Upper lobe of left lung (tissue), 6 donors: ENCODE measurements around the gene PHKB. TPM values are rescaled to one million over a fixed set of nuclear protein-coding genes. Genes with fewer than 3 reads are reported as not detected.

Source experiments
- ATAC-seq, 2 donors: fragments of 200-7000 bp; cut with Tn5 transposase; one replicate each; pipeline ENCODE4 v1.9.1; 2022; ENCODE audit warnings: mild to moderate bottlenecking in 2 of 2, moderate library complexity in 2 of 2; ENCODE audit not compliant: low FRiP score in 2 of 2
- DNase-seq, 2 donors: peaks; one replicate each; pipeline ENCODE4 v3.0.0-alpha.2; 2019 to 2020
- H3K27ac ChIP-seq, 4 donors: fragments of 200-600 bp; sonication (generic); one replicate each; pipeline ENCODE4 v1.5.1; 2016 to 2019
- H3K27me3 ChIP-seq, 4 donors: fragments of 200-600 bp; sonication (generic); one replicate each; pipeline ENCODE4 v1.5.1; 2017 to 2019
- H3K36me3 ChIP-seq, 4 donors: fragments of 200-600 bp; sonication (generic); one replicate each; pipeline ENCODE4 v1.5.1; 2016 to 2019
- H3K4me1 ChIP-seq, 4 donors: fragments of 200-600 bp; sonication (generic); one replicate each; pipeline ENCODE4 v1.5.1; 2018 to 2019
- H3K4me3 ChIP-seq, 4 donors: fragments of 200-600 bp; sonication (generic); one replicate each; pipeline ENCODE4 v1.5.1; 2017 to 2019; ENCODE audit warnings: mild to moderate bottlenecking in 2 of 4, moderate library complexity in 1 of 4
- H3K9me3 ChIP-seq, 4 donors: fragments of 200-600 bp; sonication (generic); one replicate each; pipeline ENCODE4 v1.5.1; 2018 to 2019
- CTCF ChIP-seq, 6 experiments: fragments of 450-650 bp in 4 of 6; fragments of 200-600 bp in 2 of 6; sonication (generic) in 2 of 6; IDR thresholded peaks; one replicate each; pipeline ENCODE4 v1.5.1; 2016 to 2019; ENCODE audit warnings: antibody characterized with exemption in 6 of 6
- EP300 ChIP-seq, 4 donors: sonication (generic); formaldehyde crosslinking; IDR thresholded peaks; one replicate each; pipeline ENCODE4 v1.5.1; 2017; ENCODE audit warnings: antibody characterized with exemption in 4 of 4, control low read depth in 2 of 4
- POLR2A ChIP-seq, 4 donors: fragments of 450-650 bp; IDR thresholded peaks; one replicate each; pipeline ENCODE4 v1.5.1; 2016 to 2017; ENCODE audit warnings: antibody characterized with exemption in 4 of 4, mild to moderate bottlenecking in 2 of 4
- POLR2AphosphoS5 ChIP-seq, 2 donors: sonication (generic); formaldehyde crosslinking; IDR thresholded peaks; one replicate each; pipeline ENCODE4 v1.5.1; 2017; ENCODE audit warnings: antibody characterized with exemption in 2 of 2
- WGBS, 2 donors: methylation state at CpG; one replicate each; pipeline ENCODE4 v1.1.5; 2017 to 2018; 5-methylcytosine and 5-hydroxymethylcytosine counted together
- total RNA-seq, 6 donors: library from RNA; depleted of rRNA in 4 of 6; stranded (reverse); fragments of >200 nt in 4 of 6; gene quantifications; one replicate each; pipeline versions ENCODE4 v1.1.0 to v1.2.1, GENCODE V29; 2016 to 2021
- donor health status: DM: no; HTN: no; CAD: no; lungs with moderate emphysema.
- donor health status: DM: no; HTN: yes; CAD: no; lungs with severe emphysema.

The PHKB gene
- total RNA-seq, 6 donors from 2014 or later, result 63.0 to 135 (median 78.5) TPM

DNA sequence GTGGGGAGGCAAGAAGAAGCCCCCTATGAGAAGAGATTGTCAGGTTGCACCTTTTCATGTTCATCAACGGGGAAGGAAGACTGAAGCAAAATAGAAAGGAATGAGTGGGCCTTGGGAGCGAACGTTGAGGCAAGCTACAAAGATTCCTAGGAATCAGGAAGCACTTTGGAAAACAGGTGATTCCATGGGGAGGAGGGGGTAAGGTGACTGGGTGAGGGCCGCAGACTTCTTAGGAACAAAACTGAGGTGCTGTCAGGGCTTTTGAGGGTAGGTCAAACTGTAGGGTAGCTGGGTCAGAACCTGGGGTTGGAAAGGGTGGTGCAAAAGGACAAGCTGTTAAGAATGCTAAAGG is 796 bp upstream of the PHKB start:
- peak overlapping the region; percentile 72 to 91 (median 79) for H3K4me3 ChIP-seq
- ATAC-seq (no peak), DNase-seq (no peak)
- TF ChIP-seq CTCF (IDR thresholded peaks at IDR 0.05) (no peak), POLR2AphosphoS5 (IDR thresholded peaks at IDR 0.05) (no peak), POLR2A (IDR thresholded peaks at IDR 0.05) (no peak), EP300 (IDR thresholded peaks at IDR 0.05) (no peak)
- peak overlapping the region; percentile 89 to 100 (median 98) for H3K27ac ChIP-seq
- peaks cover 34 to 52% (median 37%) of the 10 kb centered on the region in 4 donors for H3K4me1 ChIP-seq
- 7 to 9% methylated on average over 4 of the region's 4 CpGs for WGBS, 2 donors
- H3K27me3 ChIP-seq, result no peaks in the 10 kb centered on the region
- peaks cover 0 to 20% (median 0%) of the 10 kb centered on the region in 4 donors for H3K36me3 ChIP-seq
- no peaks in the 10 kb centered on the region for H3K9me3 ChIP-seq

DNA sequence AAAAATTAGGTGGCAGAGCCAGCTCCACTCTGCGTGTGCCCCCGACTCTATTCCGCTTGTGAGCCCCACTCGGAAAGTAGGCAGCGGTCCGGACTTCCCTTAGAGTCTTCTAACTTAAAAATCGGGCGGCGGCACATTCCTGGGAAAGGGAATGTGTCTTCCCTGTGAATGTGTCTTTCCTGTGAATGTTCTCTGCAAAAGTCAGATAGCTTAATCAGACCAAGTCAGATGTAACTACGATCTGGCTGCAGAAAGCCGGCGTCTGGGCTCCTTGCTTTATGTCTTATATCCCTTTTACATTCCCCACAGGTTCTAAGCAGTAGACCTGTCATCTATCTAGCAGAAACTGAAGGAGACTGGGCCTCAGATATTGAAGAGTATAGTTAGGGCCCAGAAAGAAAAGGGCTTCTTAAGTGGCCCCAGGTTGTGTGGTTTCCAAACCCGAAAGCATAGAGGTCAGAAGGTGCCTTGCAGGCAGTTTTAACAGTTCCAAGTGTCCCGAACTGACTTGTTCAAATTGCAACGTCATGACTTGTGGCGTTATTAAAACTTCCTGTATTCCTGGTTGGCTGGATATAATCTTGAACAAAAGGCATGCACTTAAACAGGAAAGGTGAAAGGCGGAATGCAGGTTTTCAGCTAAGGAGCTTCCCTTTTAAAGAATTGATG is 601 bp downstream of the PHKB start:
- peak overlapping the region; percentile 89 to 100 (median 98) for H3K27ac ChIP-seq
- WGBS, 2 donors, result 1% methylated on average over 8 to 17 of the region's 17 CpGs
- TF ChIP-seq POLR2A (IDR thresholded peaks at IDR 0.05), result peak in 1 of 4 donors; percentile 24
- no peak for TF ChIP-seq POLR2AphosphoS5 (IDR thresholded peaks at IDR 0.05)
- TF ChIP-seq CTCF (IDR thresholded peaks at IDR 0.05), result peak in 1 of 6 experiments; percentile 10
- DNase-seq (peak in 1 of 2 donors; percentile 64), ATAC-seq (peak; percentile 69 to 87)
- peaks cover 0 to 11% (median 0%) of the 10 kb centered on the region in 4 donors for H3K36me3 ChIP-seq
- peaks cover 34 to 52% (median 39%) of the 10 kb centered on the region in 4 donors for H3K4me1 ChIP-seq
- H3K9me3 ChIP-seq, result no peaks in the 10 kb centered on the region
- H3K27me3 ChIP-seq, result no peaks in the 10 kb centered on the region
- H3K4me3 ChIP-seq, result peak overlapping the region; percentile 72 to 91 (median 79)

- no peak for ATAC-seq
- peak overlapping the region in 2 of 4 donors; percentile 24 to 64 for H3K27ac ChIP-seq
These were observed 2.9 kb downstream of the PHKB start for GRCh38 chr16:47463771-47464624.

GRCh38 chr16:47465919-47466630 is 4.9 kb downstream of the PHKB start:
- Histone ChIP-seq H3K4me1 (peaks cover 29 to 60% (median 39%) of the 10 kb centered on the region in 4 donors), H3K27ac (no peak overlapping the region)

More at GRCh38 chr16:47463771-47464624, 2.9 kb downstream of the PHKB start:
- Histone ChIP-seq H3K9me3 (no peaks in the 10 kb centered on the region), H3K27me3 (no peaks in the 10 kb centered on the region), H3K4me1 (peaks cover 44 to 58% (median 47%) of the 10 kb centered on the region in 4 donors), H3K36me3 (peaks cover 0 to 6% (median 0%) of the 10 kb centered on the region in 4 donors), H3K4me3 (no peak overlapping the region)
- TF ChIP-seq EP300 (IDR thresholded peaks at IDR 0.05) (no peak), POLR2AphosphoS5 (IDR thresholded peaks at IDR 0.05) (no peak), POLR2A (IDR thresholded peaks at IDR 0.05) (no peak), CTCF (IDR thresholded peaks at IDR 0.05) (no peak)
- 76 to 77% methylated on average over 11 of the region's 11 CpGs for WGBS, 2 donors
- no peak for DNase-seq

More at GRCh38 chr16:47465919-47466630, 4.9 kb downstream of the PHKB start:
- ATAC-seq (no peak), DNase-seq (no peak)
- no peak overlapping the region for H3K4me3 ChIP-seq
- WGBS, 2 donors, result 84 to 87% methylated on average over 2 of the region's 2 CpGs
- H3K27me3 ChIP-seq, result no peaks in the 10 kb centered on the region
- H3K36me3 ChIP-seq, result peaks cover 0 to 6% (median 0%) of the 10 kb centered on the region in 4 donors
- H3K9me3 ChIP-seq, result no peaks in the 10 kb centered on the region
- TF ChIP-seq POLR2AphosphoS5 (IDR thresholded peaks at IDR 0.05), result no peak
- TF ChIP-seq EP300 (IDR thresholded peaks at IDR 0.05), result no peak
- TF ChIP-seq CTCF (IDR thresholded peaks at IDR 0.05), result no peak
- no peak for TF ChIP-seq POLR2A (IDR thresholded peaks at IDR 0.05)
